Measurements from ENCODE around the gene PHC2.

Gene PHC2

DNA sequence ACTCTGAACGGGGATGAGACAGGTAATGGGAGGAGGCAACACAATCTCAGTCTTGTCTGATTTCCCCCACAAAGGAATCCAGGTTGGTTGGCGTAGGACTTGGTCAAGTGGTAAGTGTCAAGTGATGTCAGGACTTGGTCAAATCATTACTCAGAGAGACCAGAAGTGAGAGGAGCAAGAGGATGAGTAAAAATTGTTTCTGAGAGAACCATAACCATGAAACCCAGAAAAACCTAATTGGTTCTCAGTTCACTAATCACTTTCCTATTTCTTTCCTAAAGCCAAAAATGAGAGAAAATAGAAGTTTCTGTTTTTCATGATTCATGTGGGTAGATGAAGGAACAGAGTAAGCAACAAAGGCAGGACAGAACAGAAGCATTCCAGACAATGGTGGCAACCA, 5.0 kb downstream of the PHC2 start:
- H3K4me3 ChIP-seq (ENCODE audit: control insufficient read depth, low read depth, low read length) = no peak overlapping the region
- TF ChIP-seq, protein P1, sequence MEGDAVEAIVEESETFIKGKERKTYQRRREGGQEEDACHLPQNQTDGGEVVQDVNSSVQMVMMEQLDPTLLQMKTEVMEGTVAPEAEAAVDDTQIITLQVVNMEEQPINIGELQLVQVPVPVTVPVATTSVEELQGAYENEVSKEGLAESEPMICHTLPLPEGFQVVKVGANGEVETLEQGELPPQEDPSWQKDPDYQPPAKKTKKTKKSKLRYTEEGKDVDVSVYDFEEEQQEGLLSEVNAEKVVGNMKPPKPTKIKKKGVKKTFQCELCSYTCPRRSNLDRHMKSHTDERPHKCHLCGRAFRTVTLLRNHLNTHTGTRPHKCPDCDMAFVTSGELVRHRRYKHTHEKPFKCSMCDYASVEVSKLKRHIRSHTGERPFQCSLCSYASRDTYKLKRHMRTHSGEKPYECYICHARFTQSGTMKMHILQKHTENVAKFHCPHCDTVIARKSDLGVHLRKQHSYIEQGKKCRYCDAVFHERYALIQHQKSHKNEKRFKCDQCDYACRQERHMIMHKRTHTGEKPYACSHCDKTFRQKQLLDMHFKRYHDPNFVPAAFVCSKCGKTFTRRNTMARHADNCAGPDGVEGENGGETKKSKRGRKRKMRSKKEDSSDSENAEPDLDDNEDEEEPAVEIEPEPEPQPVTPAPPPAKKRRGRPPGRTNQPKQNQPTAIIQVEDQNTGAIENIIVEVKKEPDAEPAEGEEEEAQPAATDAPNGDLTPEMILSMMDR (conservative IDR thresholded peaks at IDR 0.05; ENCODE audit: control insufficient read depth, insufficient read depth, low read depth, low read length) = no peak
- DNase-seq (ENCODE audit: low read depth) = no peak

DNA sequence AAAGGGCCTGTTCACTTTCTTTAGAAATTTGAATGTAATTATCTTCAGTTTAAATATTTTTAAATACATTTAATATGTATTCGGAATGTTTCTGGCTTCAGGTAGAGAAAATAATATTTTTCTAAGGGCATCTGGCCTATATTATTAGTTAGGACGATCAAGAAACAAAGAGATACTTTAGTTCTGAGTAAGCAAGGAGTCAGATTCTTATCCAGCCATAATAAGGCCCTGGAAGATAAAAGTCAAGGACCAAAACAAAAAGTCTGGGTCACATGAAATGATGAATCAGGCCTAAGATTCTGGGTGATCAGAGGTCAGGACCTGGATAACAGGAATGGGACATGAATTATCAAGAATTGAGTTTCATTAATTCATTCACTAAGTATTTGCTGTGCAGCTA, 6.3 kb downstream of the PHC2 start:
- DNase-seq (ENCODE audit: low read depth) = peak; percentile 56
- no peak overlapping the region for H3K4me3 ChIP-seq (ENCODE audit: control insufficient read depth, low read depth, low read length)
- TF ChIP-seq, protein P1 (conservative IDR thresholded peaks at IDR 0.05; ENCODE audit: control insufficient read depth, insufficient read depth, low read depth, low read length) = no peak

DNA sequence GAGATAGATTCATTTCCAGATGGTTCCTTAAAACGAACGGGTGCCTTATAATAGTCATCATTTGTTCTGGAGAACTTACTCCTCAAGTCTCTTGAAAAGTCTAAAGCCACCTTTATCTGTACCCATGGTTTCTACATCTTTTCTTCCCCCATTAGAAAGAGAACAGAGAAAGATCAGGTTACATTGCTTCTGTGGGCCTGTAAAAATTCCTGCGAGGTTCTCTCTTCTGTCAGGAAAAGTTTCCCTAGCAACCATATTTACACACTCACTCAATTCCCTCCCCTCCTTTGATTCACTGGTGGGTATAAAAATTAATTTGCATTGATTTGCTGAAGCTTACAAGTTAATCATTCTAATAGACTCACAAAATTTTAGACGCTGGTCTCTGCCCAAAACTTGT, 6.7 kb downstream of the PHC2 start:
- H3K4me3 ChIP-seq (ENCODE audit: control insufficient read depth, low read depth, low read length) = no peak overlapping the region
- no peak for DNase-seq (ENCODE audit: low read depth)
- TF ChIP-seq, protein P1 (conservative IDR thresholded peaks at IDR 0.05; ENCODE audit: control insufficient read depth, insufficient read depth, low read depth, low read length) = no peak

DNA sequence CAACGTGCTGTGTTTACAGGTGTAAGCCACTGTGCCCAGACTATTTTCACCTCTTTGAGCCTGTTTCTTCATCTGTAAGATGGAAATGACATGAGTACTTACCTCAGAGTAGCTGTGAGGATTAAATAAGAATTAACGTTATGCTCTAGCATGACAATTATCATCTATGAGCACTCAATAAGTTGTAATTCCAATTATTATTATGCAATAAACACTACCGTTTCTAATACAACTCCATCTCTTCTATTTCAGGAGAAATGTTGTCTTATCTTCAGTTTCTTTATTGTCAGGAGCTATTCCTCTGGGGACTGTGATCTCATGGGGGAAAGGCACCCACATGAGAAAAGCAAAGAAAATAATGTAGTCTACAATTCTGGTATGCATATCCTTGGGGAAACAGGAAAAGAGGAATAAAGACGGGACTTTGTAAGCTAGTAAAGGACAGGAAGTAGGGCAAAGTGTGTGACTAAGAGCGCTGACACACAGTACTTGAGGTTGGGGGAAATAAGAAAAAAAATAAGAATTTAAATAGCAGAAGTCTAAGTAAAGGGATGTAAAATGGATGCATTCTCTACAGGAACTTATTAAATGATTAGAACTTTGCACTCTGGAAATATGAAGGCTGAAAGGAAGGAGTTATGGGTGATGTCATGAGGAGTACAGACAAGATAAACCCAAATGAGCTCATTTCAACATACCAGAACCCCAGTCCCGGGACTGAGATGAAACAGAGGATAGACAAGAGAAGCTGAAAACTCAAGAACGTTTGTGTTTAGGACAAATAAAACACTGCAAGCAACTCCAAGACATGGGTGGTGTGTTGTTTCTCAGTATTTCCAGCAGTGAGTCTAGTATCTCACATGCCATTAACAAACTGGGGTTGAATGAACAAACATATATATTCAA, 9.8 kb downstream of the PHC2 start:
- peak; percentile 59 for DNase-seq (ENCODE audit: low read depth)
- H3K4me3 ChIP-seq (ENCODE audit: control insufficient read depth, low read depth, low read length) = no peak overlapping the region
- TF ChIP-seq, protein P1 (conservative IDR thresholded peaks at IDR 0.05; ENCODE audit: control insufficient read depth, insufficient read depth, low read depth, low read length) = no peak

DNA sequence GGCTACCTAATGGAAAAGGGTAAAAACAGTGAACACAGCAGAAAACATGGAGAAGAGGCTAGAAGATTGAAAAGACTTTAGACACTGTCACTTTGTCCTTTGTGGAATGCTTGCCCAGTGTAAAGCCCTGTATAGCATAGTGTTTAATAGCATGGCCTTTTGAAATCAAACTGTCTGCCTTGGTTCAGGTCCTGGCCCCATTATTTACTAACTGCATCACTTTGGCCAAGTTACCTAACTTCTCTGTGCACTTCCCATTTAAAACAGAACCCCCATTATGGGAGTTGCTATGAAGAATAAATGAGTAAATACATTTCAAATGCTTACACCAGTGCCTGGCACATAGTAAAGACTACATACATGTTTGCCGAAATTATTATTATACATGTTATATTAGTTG, 12.1 kb downstream of the PHC2 start:
- TF ChIP-seq, protein P1 (conservative IDR thresholded peaks at IDR 0.05; ENCODE audit: control insufficient read depth, insufficient read depth, low read depth, low read length) = no peak
- H3K4me3 ChIP-seq (ENCODE audit: control insufficient read depth, low read depth, low read length) = no peak overlapping the region
- DNase-seq (ENCODE audit: low read depth) = no peak

DNA sequence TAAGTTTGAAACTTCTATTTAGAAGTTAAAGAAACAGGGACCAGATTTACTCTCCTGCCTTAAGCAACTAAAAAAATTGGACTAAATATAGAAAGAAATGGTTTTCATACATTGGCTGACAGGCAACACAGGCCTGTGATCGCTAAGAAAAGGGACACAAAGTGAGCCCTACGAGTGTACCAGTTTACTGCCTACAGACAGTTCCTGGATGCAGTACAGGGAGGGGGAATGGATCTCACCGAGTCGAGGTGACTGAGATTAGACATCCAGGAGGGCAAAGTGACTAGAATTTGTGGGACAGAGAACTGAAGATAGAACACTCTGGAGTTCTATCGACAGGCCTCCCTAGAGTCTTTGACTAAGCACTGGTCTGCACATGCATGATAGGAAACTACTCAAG, 16.0 kb downstream of the PHC2 start:
- H3K4me3 ChIP-seq (ENCODE audit: control insufficient read depth, low read depth, low read length) = no peak overlapping the region
- TF ChIP-seq, protein P1 (conservative IDR thresholded peaks at IDR 0.05; ENCODE audit: control insufficient read depth, insufficient read depth, low read depth, low read length) = no peak
- no peak for DNase-seq (ENCODE audit: low read depth)

All from fibroblast of mammary gland (primary cell).